Transverse colon (tissue), 3 donors: ENCODE results near the gene ANGPTL2.

ENCODE experiments used
- CTCF ChIP-seq, 5 experiments: fragments of 200-600 bp in 3 of 5; fragments of 450-650 bp in 2 of 5; sonication (generic) in 3 of 5; IDR thresholded peaks; 1 replicate in 2 of 5; 2 replicates in 3 of 5; pipeline ENCODE4 v1.5.1; 2016 to 2017; ENCODE audit warnings: antibody characterized with exemption in 5 of 5, inconsistent platforms in 3 of 5, mild to moderate bottlenecking in 2 of 5, moderate library complexity in 1 of 5
- EP300 ChIP-seq: sonication (generic); formaldehyde crosslinking; IDR thresholded peaks from one replicate; pipeline ENCODE4 v1.6.1; 2017; ENCODE audit warnings: antibody characterized with exemption, low read depth
- POLR2A ChIP-seq: fragments of 450-650 bp; IDR thresholded peaks from one replicate; pipeline ENCODE4 v1.6.1; 2016; ENCODE audit warnings: antibody characterized with exemption, mild to moderate bottlenecking, moderate library complexity

- TF ChIP-seq EP300 = no peak
- no peak for TF ChIP-seq POLR2A
- TF ChIP-seq CTCF (IDR thresholded peaks at IDR 0.05) = no peak
Observed at GRCh38 chr9:127107929-127108876, 14.2 kb downstream of the ANGPTL2 start.
